ENCODE results near the gene CPNE4. TPM values are rescaled to one million over a fixed set of nuclear protein-coding genes. Genes with fewer than 3 reads are reported as not detected.

CPNE4 gene
- total and polyA plus RNA-seq, 4 donors: 0.02 to 1.6 (median 0.29) TPM

DNA sequence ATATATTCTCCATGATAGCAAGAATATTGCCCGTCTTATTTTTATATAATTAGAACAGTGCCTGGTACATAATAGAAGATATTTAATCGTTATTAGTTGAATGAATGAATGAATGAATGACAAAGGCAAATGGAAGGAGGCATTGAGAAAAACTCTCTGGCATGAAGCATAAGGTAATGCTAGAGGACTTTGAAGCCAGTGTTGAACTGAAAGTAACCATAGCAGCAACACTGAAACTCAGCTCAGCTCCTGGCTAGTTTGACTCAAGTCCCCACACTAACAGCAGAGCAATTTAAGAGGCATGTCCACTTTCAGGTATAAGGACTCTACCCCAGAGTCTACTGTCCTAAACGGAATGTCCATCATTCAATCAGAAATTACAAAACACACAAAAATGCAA lies 227.0 kb downstream of the CPNE4 start:
- H3K27ac ChIP-seq (ENCODE audit: low read depth in 1 of 2, low read length in 1 of 2): no peak overlapping the region
- no peak for ATAC-seq (ENCODE audit: insufficient read depth, low FRiP score)
- peaks cover 0 to 3% (median 2%) of the 10 kb centered on the region in 3 donors for H3K27me3 ChIP-seq (ENCODE audit: control insufficient read depth in 3 of 3, insufficient read depth in 3 of 3, low read length in 2 of 3)
- no peaks in the 10 kb centered on the region for H3K36me3 ChIP-seq (ENCODE audit: control insufficient read depth in 4 of 4, insufficient read depth in 4 of 4, low read length in 4 of 4)
- no peak for DNase-seq
- no peaks in the 10 kb centered on the region for H3K9me3 ChIP-seq (ENCODE audit: control insufficient read depth in 4 of 4, insufficient read depth in 3 of 4, low read length in 3 of 4)
- 93 to 96% methylated on average over 3 of the region's 3 CpGs for whole genome bisulfite sequencing, 2 donors
- TF ChIP-seq CTCF (IDR thresholded peaks at IDR 0.05; ENCODE audit: control extremely low read depth, extremely low read depth): no peak
- H3K4me3 ChIP-seq: no peak overlapping the region
- H3K9ac ChIP-seq (ENCODE audit: insufficient read depth in 1 of 2, low read length in 2 of 2): no peak overlapping the region
- H3K4me1 ChIP-seq (ENCODE audit: control insufficient read depth in 5 of 5, insufficient read depth in 5 of 5, low read length in 5 of 5): peaks cover 0 to 13% (median 0%) of the 10 kb centered on the region in 5 donors

DNA sequence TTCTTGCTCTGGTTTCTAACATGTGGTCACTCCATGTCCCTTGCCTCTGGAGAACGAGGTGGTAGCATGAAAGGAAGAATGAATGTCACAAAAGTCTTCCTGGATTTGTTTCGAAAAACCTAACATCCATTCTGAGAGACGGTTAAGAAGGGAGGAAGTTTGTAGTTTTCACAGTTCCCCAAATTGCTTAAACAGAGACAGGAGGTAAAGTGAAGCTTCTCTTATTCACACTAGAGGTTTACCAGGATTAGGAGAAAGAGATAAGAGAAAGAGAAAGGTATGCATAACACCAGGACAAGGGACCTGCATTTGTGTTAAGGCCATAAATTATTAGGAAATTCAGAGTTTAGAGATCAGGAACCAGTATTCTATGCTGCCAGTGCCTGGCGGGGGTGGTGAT lies 228.1 kb downstream of the CPNE4 start:
- no peak overlapping the region for H3K27ac ChIP-seq (ENCODE audit: low read depth in 1 of 2, low read length in 1 of 2)
- H3K36me3 ChIP-seq (ENCODE audit: control insufficient read depth in 4 of 4, insufficient read depth in 4 of 4, low read length in 4 of 4): no peaks in the 10 kb centered on the region
- H3K4me3 ChIP-seq: no peak overlapping the region
- no peak overlapping the region for H3K9ac ChIP-seq (ENCODE audit: insufficient read depth in 1 of 2, low read length in 2 of 2)
- 38 to 52% methylated on average over 4 of the region's 4 CpGs for WGBS, 2 donors
- ATAC-seq (ENCODE audit: insufficient read depth, low FRiP score): no peak
- H3K4me1 ChIP-seq (ENCODE audit: control insufficient read depth in 5 of 5, insufficient read depth in 5 of 5, low read length in 5 of 5): peaks cover 0 to 10% (median 0%) of the 10 kb centered on the region in 5 donors
- no peak for DNase-seq
- H3K9me3 ChIP-seq (ENCODE audit: control insufficient read depth in 4 of 4, insufficient read depth in 3 of 4, low read length in 3 of 4): no peaks in the 10 kb centered on the region
- H3K27me3 ChIP-seq (ENCODE audit: control insufficient read depth in 3 of 3, insufficient read depth in 3 of 3, low read length in 2 of 3): peaks cover 0 to 3% (median 2%) of the 10 kb centered on the region in 3 donors
- no peak for TF ChIP-seq CTCF (IDR thresholded peaks at IDR 0.05; ENCODE audit: control extremely low read depth, extremely low read depth)

DNA sequence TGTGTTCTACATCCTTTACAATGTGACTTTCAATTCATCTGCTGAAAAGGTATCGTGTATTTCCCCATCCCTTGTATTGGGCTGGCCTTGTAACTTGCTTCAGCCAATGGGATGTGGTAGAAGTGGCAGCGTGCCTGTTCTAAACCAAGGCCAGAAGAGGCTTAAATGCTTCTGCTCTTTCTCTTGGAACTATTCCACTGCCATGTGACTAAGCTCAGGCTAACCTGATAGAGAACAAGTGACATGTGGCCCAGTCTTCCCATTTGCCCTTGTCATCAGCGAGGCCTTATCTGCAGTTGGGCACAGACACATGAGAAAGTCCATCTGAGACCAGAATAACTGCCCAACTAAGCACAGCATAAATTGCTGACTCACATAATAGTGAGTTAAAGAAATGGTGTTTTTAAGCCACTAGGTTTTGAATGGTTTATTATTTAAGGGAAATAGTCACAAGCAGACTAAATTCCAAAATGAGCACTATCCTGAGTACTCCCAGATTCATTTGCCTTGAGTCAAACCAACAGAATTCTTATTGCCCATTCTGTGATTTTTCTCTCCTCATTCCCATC lies 230.2 kb downstream of the CPNE4 start:
- Histone ChIP-seq H3K27me3 (ENCODE audit: control insufficient read depth in 3 of 3, insufficient read depth in 3 of 3, low read length in 2 of 3) (peaks cover 0 to 3% (median 2%) of the 10 kb centered on the region in 3 donors), H3K9ac (ENCODE audit: insufficient read depth in 1 of 2, low read length in 2 of 2) (no peak overlapping the region), H3K4me3 (no peak overlapping the region), H3K9me3 (ENCODE audit: control insufficient read depth in 4 of 4, insufficient read depth in 3 of 4, low read length in 3 of 4) (no peaks in the 10 kb centered on the region), H3K36me3 (ENCODE audit: control insufficient read depth in 4 of 4, insufficient read depth in 4 of 4, low read length in 4 of 4) (no peaks in the 10 kb centered on the region), H3K4me1 (ENCODE audit: control insufficient read depth in 5 of 5, insufficient read depth in 5 of 5, low read length in 5 of 5) (peaks cover 0 to 19% (median 0%) of the 10 kb centered on the region in 5 donors), H3K27ac (ENCODE audit: low read depth in 1 of 2, low read length in 1 of 2) (no peak overlapping the region)
- ATAC-seq (ENCODE audit: insufficient read depth, low FRiP score) (no peak), DNase-seq (no peak)
- whole genome bisulfite sequencing, 2 donors: 82 to 84% methylated on average over 3 of the region's 3 CpGs
- TF ChIP-seq CTCF (IDR thresholded peaks at IDR 0.05; ENCODE audit: control extremely low read depth, extremely low read depth): no peak

GRCh38 chr3:131803113-131803512 lies 231.7 kb downstream of the CPNE4 start:
- no peak for TF ChIP-seq CTCF (IDR thresholded peaks at IDR 0.05; ENCODE audit: control extremely low read depth, extremely low read depth)
- Histone ChIP-seq H3K4me3 (no peak overlapping the region), H3K27me3 (ENCODE audit: control insufficient read depth in 3 of 3, insufficient read depth in 3 of 3, low read length in 2 of 3) (no peaks in the 10 kb centered on the region), H3K9ac (ENCODE audit: insufficient read depth in 1 of 2, low read length in 2 of 2) (no peak overlapping the region), H3K27ac (ENCODE audit: low read depth in 1 of 2, low read length in 1 of 2) (no peak overlapping the region), H3K4me1 (ENCODE audit: control insufficient read depth in 5 of 5, insufficient read depth in 5 of 5, low read length in 5 of 5) (peaks cover 0 to 25% (median 0%) of the 10 kb centered on the region in 5 donors), H3K36me3 (ENCODE audit: control insufficient read depth in 4 of 4, insufficient read depth in 4 of 4, low read length in 4 of 4) (no peaks in the 10 kb centered on the region), H3K9me3 (ENCODE audit: control insufficient read depth in 4 of 4, insufficient read depth in 3 of 4, low read length in 3 of 4) (no peaks in the 10 kb centered on the region)
- WGBS, 2 donors: 47 to 65% methylated on average over 1 of the region's 1 CpG
- no peak for DNase-seq
- ATAC-seq (ENCODE audit: insufficient read depth, low FRiP score): no peak

All from lung (tissue), 12 donors.